CD4-positive, alpha-beta memory T cell (primary cell): ENCODE data around the gene OLFML2B. TPM values are rescaled to one million over a fixed set of nuclear protein-coding genes. Genes with fewer than 3 reads are reported as not detected.

Source experiments
- CTCF ChIA-PET: fragments of 350-600 bp; sonication (Branson Sonifier 250); formaldehyde crosslinking; loops from one replicate; lab custom pipeline; 2021; ENCODE audit warnings: inconsistent platforms; ENCODE audit not compliant: partially characterized antibody; lab: Charles Lee
- POLR2A ChIA-PET: fragments of 350-600 bp; sonication (Branson Sonifier 250); formaldehyde crosslinking; loops from one replicate; lab custom pipeline; 2021; ENCODE audit not compliant: partially characterized antibody; lab: Charles Lee
- DNase-seq, 5 donors: peaks; one replicate each; pipeline versions ENCODE4 v3.0.0 to v3.0.0-alpha.2; 2020 to 2022; ENCODE audit warnings: mixed read lengths in 1 of 5
- H3K27ac ChIP-seq: one replicate; pipeline ENCODE4 v1.7.0; 2013; ENCODE audit warnings: low read depth, low read length
- H3K27me3 ChIP-seq: 2 replicates; pipeline ENCODE4 v1.7.0; 2013; ENCODE audit warnings: mild to moderate bottlenecking, low read length, moderate library complexity; ENCODE audit not compliant: insufficient read depth
- H3K36me3 ChIP-seq: 2 replicates; pipeline ENCODE4 v1.7.0; 2013; ENCODE audit warnings: mild to moderate bottlenecking, low read length, moderate library complexity; ENCODE audit not compliant: insufficient read depth
- H3K4me1 ChIP-seq: 2 replicates; pipeline ENCODE4 v1.7.0; 2013; ENCODE audit warnings: mild to moderate bottlenecking, low read length, moderate library complexity; ENCODE audit not compliant: insufficient read depth
- H3K4me3 ChIP-seq, 2 donors: one replicate each; pipeline ENCODE4 v1.7.0; 2013; ENCODE audit warnings: low read length in 2 of 2, mild to moderate bottlenecking in 1 of 2
- H3K9me3 ChIP-seq, 2 donors: one replicate each; pipeline ENCODE4 v1.7.0; 2013; ENCODE audit warnings: low read length in 2 of 2, control low read depth in 1 of 2; ENCODE audit not compliant: control insufficient read depth in 1 of 2
- H3K27ac Mint-ChIP-seq, 7 donors: one replicate each; pipeline ENCODE4 v1.8.0; 2020 to 2021; ENCODE audit warnings: mixed read lengths in 7 of 7, mild to moderate bottlenecking in 6 of 7, inconsistent platforms in 3 of 7, moderate library complexity in 3 of 7
- H3K27me3 Mint-ChIP-seq, 2 donors: one replicate each; pipeline ENCODE4 v1.8.0; 2020 to 2021; ENCODE audit warnings: mixed read lengths in 2 of 2
- H3K36me3 Mint-ChIP-seq, 2 donors: one replicate each; pipeline ENCODE4 v1.8.0; 2020 to 2021; ENCODE audit warnings: mixed read lengths in 2 of 2, inconsistent platforms in 1 of 2, mild to moderate bottlenecking in 1 of 2
- H3K4me1 Mint-ChIP-seq, 4 donors: one replicate each; pipeline ENCODE4 v1.8.0; 2020 to 2021; ENCODE audit warnings: mixed read lengths in 4 of 4, mild to moderate bottlenecking in 1 of 4
- H3K4me3 Mint-ChIP-seq, 8 donors: one replicate each; pipeline ENCODE4 v1.8.0; 2020 to 2021; ENCODE audit warnings: mixed read lengths in 8 of 8, mild to moderate bottlenecking in 7 of 8, moderate library complexity in 6 of 8, inconsistent platforms in 3 of 8
- H3K9me3 Mint-ChIP-seq, 8 donors: one replicate each; pipeline ENCODE4 v1.8.0; 2020 to 2021; ENCODE audit warnings: mixed read lengths in 8 of 8, mild to moderate bottlenecking in 5 of 8, inconsistent platforms in 3 of 8, moderate library complexity in 1 of 8
- intact Hi-C: fragments of 100-400 bp; cut with micrococcal nuclease; formaldehyde crosslinking; loops from one replicate; pipeline ENCODE4 v1.15.1; 2023
- polyA plus RNA-seq, 2 donors: library from polyadenylated mRNA; unstranded; fragments of 300-500 nt; fragmentation: Illumina TruSeq; gene quantifications; one replicate each; pipeline ENCODE4 v1.2.3, GENCODE V29; 2021
- total RNA-seq, 2 experiments: library from RNA; stranded (reverse); gene quantifications; one replicate each; pipeline ENCODE4 v1.2.3, GENCODE V29; 2021

OLFML2B gene
- total and polyA plus RNA-seq, 4 experiments from 2014 or later = 0.36 to 0.58 TPM; not detected in 2

GRCh38 chr1:161945306-161946060 is 78.2 kb downstream of the OLFML2B start:
- H3K4me3 Mint-ChIP-seq = no peak overlapping the region
- H3K4me1 Mint-ChIP-seq = peaks cover 0 to 9% (median 4%) of the 10 kb centered on the region in 4 donors
- intact Hi-C loops = no loop called here
- peaks cover 47 to 55% of the 10 kb centered on the region in 2 donors for H3K36me3 Mint-ChIP-seq
- no peaks in the 10 kb centered on the region for H3K27me3 Mint-ChIP-seq
- no peak overlapping the region for H3K27ac ChIP-seq
- ChIA-PET CTCF (no interaction called here), POLR2A (no interaction called here)
- no peak overlapping the region for H3K4me3 ChIP-seq
- no peaks in the 10 kb centered on the region for H3K27me3 ChIP-seq
- H3K9me3 Mint-ChIP-seq = no peaks in the 10 kb centered on the region
- no peaks in the 10 kb centered on the region for H3K9me3 ChIP-seq
- no peaks in the 10 kb centered on the region for H3K4me1 ChIP-seq
- DNase-seq = no peak
- H3K27ac Mint-ChIP-seq = peak overlapping the region in 1 of 7 donors; percentile 19
- peaks cover 9% of the 10 kb centered on the region for H3K36me3 ChIP-seq

DNA sequence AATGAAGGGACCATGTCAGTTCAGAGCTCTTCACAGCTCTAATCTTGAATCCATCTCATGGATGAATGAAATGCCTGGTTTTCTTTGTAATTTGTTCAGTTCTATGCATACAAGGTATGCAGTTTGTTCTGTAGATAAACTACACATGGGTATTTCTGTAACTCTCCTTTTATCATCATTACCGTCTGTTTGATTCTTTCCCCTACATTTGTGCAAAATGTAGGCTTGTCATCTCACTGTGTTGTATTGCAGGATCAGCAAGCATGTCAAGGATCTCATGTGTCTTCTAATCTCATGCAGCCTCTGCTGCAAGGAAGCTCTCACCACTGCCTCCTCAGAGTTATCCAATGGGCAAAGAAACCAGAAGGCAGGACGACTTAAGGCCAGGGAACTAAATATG is 79.3 kb downstream of the OLFML2B start:
- H3K36me3 Mint-ChIP-seq = peaks cover 47 to 55% of the 10 kb centered on the region in 2 donors
- CTCF ChIA-PET = no interaction called here

DNA sequence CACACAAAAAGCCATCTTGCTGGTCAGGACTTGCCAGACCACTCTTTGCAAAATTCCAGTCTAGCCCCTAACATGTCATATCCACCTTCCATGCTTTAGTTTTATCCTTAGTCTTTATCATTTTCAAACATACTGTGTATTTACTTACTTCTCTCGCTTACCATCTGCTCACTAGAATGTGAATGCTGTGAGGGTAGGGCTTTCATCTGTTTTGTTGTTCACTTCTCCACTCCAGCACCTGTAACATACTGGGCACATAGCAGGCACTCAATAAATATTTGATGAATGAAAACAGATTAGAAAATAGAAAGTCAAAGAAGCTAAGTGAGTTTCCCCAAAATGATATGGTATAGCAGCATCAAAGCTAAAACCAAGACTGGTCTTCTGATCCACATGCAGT is 79.9 kb downstream of the OLFML2B start:
- Mint-ChIP-seq H3K4me3 (no peak overlapping the region), H3K27me3 (no peaks in the 10 kb centered on the region), H3K4me1 (peaks cover 0 to 9% (median 4%) of the 10 kb centered on the region in 4 donors), H3K36me3 (peaks cover 47 to 52% of the 10 kb centered on the region in 2 donors), H3K27ac (no peak overlapping the region), H3K9me3 (no peaks in the 10 kb centered on the region)
- Histone ChIP-seq H3K27ac (no peak overlapping the region), H3K4me3 (no peak overlapping the region), H3K9me3 (no peaks in the 10 kb centered on the region), H3K27me3 (no peaks in the 10 kb centered on the region), H3K4me1 (no peaks in the 10 kb centered on the region), H3K36me3 (peaks cover 9% of the 10 kb centered on the region)
- ChIA-PET CTCF (no interaction called here), POLR2A (no interaction called here)
- intact Hi-C loops = no loop called here
- no peak for DNase-seq

More for the DNA sequence above, 79.3 kb downstream of the OLFML2B start:
- H3K27me3 Mint-ChIP-seq = no peaks in the 10 kb centered on the region
- no peak overlapping the region for H3K4me3 ChIP-seq
- H3K4me3 Mint-ChIP-seq = no peak overlapping the region
- DNase-seq = no peak
- no peaks in the 10 kb centered on the region for H3K27me3 ChIP-seq
- H3K4me1 Mint-ChIP-seq = peaks cover 0 to 9% (median 4%) of the 10 kb centered on the region in 4 donors
- no peak overlapping the region for H3K27ac ChIP-seq
- no peaks in the 10 kb centered on the region for H3K9me3 ChIP-seq
- peaks cover 9% of the 10 kb centered on the region for H3K36me3 ChIP-seq
- no peaks in the 10 kb centered on the region for H3K4me1 ChIP-seq
- POLR2A ChIA-PET = no interaction called here
- H3K9me3 Mint-ChIP-seq = no peaks in the 10 kb centered on the region
- H3K27ac Mint-ChIP-seq = peak overlapping the region in 1 of 7 donors; percentile 26
- intact Hi-C loops = no loop called here

DNA sequence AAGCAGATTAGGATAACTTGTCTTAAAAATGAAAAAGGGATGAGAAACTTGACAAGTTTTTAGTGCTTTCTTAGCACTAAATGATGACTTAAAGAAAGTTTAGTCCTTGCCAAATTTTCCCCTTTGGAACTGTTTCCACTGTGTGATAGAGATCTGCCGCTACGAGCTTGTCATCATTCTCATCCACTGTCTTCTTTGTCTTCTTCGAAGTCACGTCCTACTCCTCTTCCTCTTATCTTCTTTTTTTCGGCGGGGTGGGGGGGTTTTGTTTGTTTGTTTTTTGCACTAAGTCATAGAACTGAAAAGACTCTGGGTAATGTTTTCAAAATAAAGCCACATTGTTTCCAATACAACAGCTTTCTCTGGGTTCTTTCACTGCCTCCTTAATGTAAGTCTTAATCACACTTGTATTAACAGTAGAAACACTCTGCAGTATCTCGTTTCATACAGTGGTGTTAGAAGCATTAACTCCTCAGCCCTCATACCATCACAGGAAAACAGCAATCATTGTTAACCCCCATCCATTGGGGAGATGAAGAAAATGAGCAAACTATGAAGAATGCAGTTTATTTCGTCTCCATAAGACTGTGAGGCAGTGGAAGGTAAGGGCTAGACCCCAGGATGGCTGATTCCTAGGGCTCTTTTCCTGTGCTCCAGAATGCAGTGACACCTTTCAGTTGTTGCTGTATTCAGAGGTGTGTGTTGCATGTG is 81.8 kb downstream of the OLFML2B start:
- H3K4me3 Mint-ChIP-seq = no peak overlapping the region
- intact Hi-C loops = no loop called here
- POLR2A ChIA-PET = interaction anchor here (0.7 kb wide), 1 partner anchor 102 kb away, joined by 3 read pairs; no protein-coding TSS in a partner anchor
- H3K36me3 Mint-ChIP-seq = peaks cover 44 to 48% of the 10 kb centered on the region in 2 donors
- CTCF ChIA-PET = interaction anchor here (0.8 kb wide), 1 partner anchor 18 kb away, joined by 3 read pairs; no protein-coding TSS in a partner anchor
- H3K4me1 Mint-ChIP-seq = peaks cover under 1 to 7% (median 4%) of the 10 kb centered on the region in 4 donors
- Histone ChIP-seq H3K4me3 (no peak overlapping the region), H3K36me3 (peaks cover 9% of the 10 kb centered on the region), H3K9me3 (no peaks in the 10 kb centered on the region), H3K27me3 (no peaks in the 10 kb centered on the region), H3K27ac (no peak overlapping the region), H3K4me1 (no peaks in the 10 kb centered on the region)
- no peaks in the 10 kb centered on the region for H3K9me3 Mint-ChIP-seq
- no peak for DNase-seq
- H3K27me3 Mint-ChIP-seq = no peaks in the 10 kb centered on the region
- peak overlapping the region in 1 of 7 donors; percentile 62 for H3K27ac Mint-ChIP-seq

DNA sequence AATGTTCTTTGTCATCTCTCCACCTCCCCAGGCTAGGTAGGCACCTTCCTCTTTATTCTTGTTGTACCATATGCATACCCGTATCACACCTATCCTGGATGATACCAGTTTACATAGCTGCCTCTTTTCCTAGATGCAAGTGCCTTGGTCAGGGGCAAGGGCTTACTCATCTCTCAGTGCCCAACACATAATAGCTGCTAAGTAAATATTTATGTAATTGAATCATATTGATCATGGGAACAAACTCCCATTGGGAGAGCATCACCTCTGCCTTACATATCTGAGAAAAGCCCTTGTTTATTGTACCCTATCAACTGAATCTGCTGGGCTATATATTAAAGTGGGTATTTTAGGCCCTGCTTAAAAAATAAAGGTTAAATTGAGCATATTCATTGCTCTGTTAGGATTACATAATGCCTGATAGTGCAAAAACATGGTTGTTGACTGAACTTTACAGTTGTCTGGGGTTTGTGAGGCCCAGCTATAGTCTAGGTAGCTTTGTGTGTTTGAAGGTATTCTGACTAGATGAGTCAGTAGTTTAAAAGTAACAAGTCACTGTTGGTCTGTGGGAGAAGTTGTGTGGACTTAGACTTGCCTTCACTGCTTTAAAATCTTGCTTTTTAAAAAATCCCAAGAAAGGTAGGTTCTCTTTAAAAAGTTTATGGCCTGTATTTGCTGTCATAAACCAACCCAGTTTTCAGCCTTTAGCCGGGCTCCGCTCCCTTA is 82.6 kb downstream of the OLFML2B start:
- Mint-ChIP-seq H3K36me3 (peaks cover 43 to 50% of the 10 kb centered on the region in 2 donors), H3K9me3 (no peaks in the 10 kb centered on the region), H3K27ac (no peak overlapping the region), H3K4me1 (peaks cover 4 to 12% (median 9%) of the 10 kb centered on the region in 4 donors), H3K4me3 (no peak overlapping the region), H3K27me3 (no peaks in the 10 kb centered on the region)
- Histone ChIP-seq H3K27me3 (no peaks in the 10 kb centered on the region), H3K4me1 (peaks cover 1% of the 10 kb centered on the region), H3K4me3 (no peak overlapping the region), H3K9me3 (no peaks in the 10 kb centered on the region), H3K36me3 (peaks cover 9% of the 10 kb centered on the region), H3K27ac (no peak overlapping the region)
- DNase-seq = no peak
- intact Hi-C loops = no loop called here
- ChIA-PET POLR2A (interaction anchor here (0.7 kb wide), 1 partner anchor 103 kb away, joined by 3 read pairs; no protein-coding TSS in a partner anchor), CTCF (no interaction called here)

DNA sequence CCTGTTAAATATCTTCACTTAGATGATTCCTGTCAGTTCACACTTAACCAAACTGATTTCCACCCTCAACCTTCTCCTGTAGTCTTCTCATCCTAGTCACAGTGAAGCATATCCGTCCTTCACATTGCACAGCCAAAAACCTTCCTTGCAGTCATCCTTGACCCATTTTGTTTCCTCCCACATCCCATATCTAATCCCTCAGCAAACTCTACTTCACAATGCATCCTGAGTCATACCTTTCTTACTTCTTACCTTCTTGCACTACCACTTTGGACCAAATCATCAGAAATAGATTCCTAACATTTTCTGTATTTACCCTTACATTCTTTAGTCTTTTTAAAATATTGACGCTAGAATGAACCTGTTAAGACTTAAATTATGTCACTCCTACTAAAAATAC is 86.9 kb downstream of the OLFML2B start:
- peaks cover 33 to 50% (median 38%) of the 10 kb centered on the region in 4 donors for H3K4me1 Mint-ChIP-seq
- H3K27ac Mint-ChIP-seq = peak overlapping the region in 4 of 7 donors; percentile 17 to 91 (median 39)

More for the DNA sequence above, 86.9 kb downstream of the OLFML2B start:
- intact Hi-C loops = no loop called here
- H3K4me3 ChIP-seq = no peak overlapping the region
- no peaks in the 10 kb centered on the region for H3K27me3 ChIP-seq
- H3K9me3 Mint-ChIP-seq = no peaks in the 10 kb centered on the region
- peaks cover 3% of the 10 kb centered on the region for H3K36me3 ChIP-seq
- peaks cover 7 to 17% of the 10 kb centered on the region in 2 donors for H3K36me3 Mint-ChIP-seq
- H3K9me3 ChIP-seq = no peaks in the 10 kb centered on the region
- peak overlapping the region in 1 of 8 donors; percentile 0 for H3K4me3 Mint-ChIP-seq
- peaks cover 37% of the 10 kb centered on the region for H3K4me1 ChIP-seq
- ChIA-PET POLR2A (no interaction called here), CTCF (no interaction called here)
- H3K27ac ChIP-seq = no peak overlapping the region
- H3K27me3 Mint-ChIP-seq = no peaks in the 10 kb centered on the region
- no peak for DNase-seq
